Measurements from ENCODE around the gene NPHP4. TPM values are rescaled to one million over a fixed set of nuclear protein-coding genes. Genes with fewer than 3 reads are reported as not detected.

NPHP4 gene
- total RNA-seq, 1 donor from 2014 or later, result 3.2 TPM

GRCh38 chr1:5874416-5875110 lies 117.7 kb downstream of the NPHP4 start:
- H3K4me3 ChIP-seq (ENCODE audit: low read depth, low read length), result no peak overlapping the region
- DNase-seq (ENCODE audit: low read depth) (no peak), FAIRE-seq (no peak)
- no peak for TF ChIP-seq CTCF (IDR thresholded peaks at IDR 0.05; ENCODE audit: insufficient read depth, low read length, severe bottlenecking)
- peaks cover 5% of the 10 kb centered on the region for H3K36me3 ChIP-seq (ENCODE audit: control insufficient read depth, insufficient read depth, low read length)
- H3K27me3 ChIP-seq (ENCODE audit: control insufficient read depth, insufficient read depth, low read length), result no peaks in the 10 kb centered on the region

- TF ChIP-seq CTCF (IDR thresholded peaks at IDR 0.05; ENCODE audit: insufficient read depth, low read length, severe bottlenecking), result no peak
- Histone ChIP-seq H3K4me3 (ENCODE audit: low read depth, low read length) (no peak overlapping the region), H3K27me3 (ENCODE audit: control insufficient read depth, insufficient read depth, low read length) (no peaks in the 10 kb centered on the region), H3K36me3 (ENCODE audit: control insufficient read depth, insufficient read depth, low read length) (peaks cover 3% of the 10 kb centered on the region)
- FAIRE-seq (peak; percentile 66), DNase-seq (ENCODE audit: low read depth) (no peak)
Measured at GRCh38 chr1:5873556-5873955, 118.7 kb downstream of the NPHP4 start.

- Histone ChIP-seq H3K36me3 (ENCODE audit: control insufficient read depth, insufficient read depth, low read length) (peaks cover 3% of the 10 kb centered on the region), H3K4me3 (ENCODE audit: low read depth, low read length) (no peak overlapping the region), H3K27me3 (ENCODE audit: control insufficient read depth, insufficient read depth, low read length) (no peaks in the 10 kb centered on the region)
- no peak for FAIRE-seq
- no peak for DNase-seq (ENCODE audit: low read depth)
- TF ChIP-seq CTCF (IDR thresholded peaks at IDR 0.05; ENCODE audit: insufficient read depth, low read length, severe bottlenecking), result no peak
Measured at GRCh38 chr1:5872886-5873285, 119.3 kb downstream of the NPHP4 start.

- no peak for DNase-seq (ENCODE audit: low read depth)
- Histone ChIP-seq H3K36me3 (ENCODE audit: control insufficient read depth, insufficient read depth, low read length) (peaks cover 3% of the 10 kb centered on the region), H3K4me3 (ENCODE audit: low read depth, low read length) (no peak overlapping the region), H3K27me3 (ENCODE audit: control insufficient read depth, insufficient read depth, low read length) (no peaks in the 10 kb centered on the region)
- no peak for TF ChIP-seq CTCF (IDR thresholded peaks at IDR 0.05; ENCODE audit: insufficient read depth, low read length, severe bottlenecking)
- peak; percentile 100 for FAIRE-seq
Measured at GRCh38 chr1:5868931-5869500, 123.2 kb downstream of the NPHP4 start.

- DNase-seq (ENCODE audit: low read depth) (no peak), FAIRE-seq (no peak)
- TF ChIP-seq CTCF (IDR thresholded peaks at IDR 0.05; ENCODE audit: insufficient read depth, low read length, severe bottlenecking), result no peak
- no peak overlapping the region for H3K4me3 ChIP-seq (ENCODE audit: low read depth, low read length)
- no peaks in the 10 kb centered on the region for H3K27me3 ChIP-seq (ENCODE audit: control insufficient read depth, insufficient read depth, low read length)
- peaks cover 3% of the 10 kb centered on the region for H3K36me3 ChIP-seq (ENCODE audit: control insufficient read depth, insufficient read depth, low read length)
Measured at GRCh38 chr1:5865774-5866173, 126.5 kb downstream of the NPHP4 start.
